ENCODE measurements around the gene COL6A3. TPM values are rescaled to one million over a fixed set of nuclear protein-coding genes. Genes with fewer than 3 reads are reported as not detected.

The COL6A3 gene
- total and polyA plus RNA-seq, 2 of the 13 experiments (the other 11 are each of a cell fraction or from before 2014, with no cell fraction given): 0.03 TPM; not detected in 1

DNA sequence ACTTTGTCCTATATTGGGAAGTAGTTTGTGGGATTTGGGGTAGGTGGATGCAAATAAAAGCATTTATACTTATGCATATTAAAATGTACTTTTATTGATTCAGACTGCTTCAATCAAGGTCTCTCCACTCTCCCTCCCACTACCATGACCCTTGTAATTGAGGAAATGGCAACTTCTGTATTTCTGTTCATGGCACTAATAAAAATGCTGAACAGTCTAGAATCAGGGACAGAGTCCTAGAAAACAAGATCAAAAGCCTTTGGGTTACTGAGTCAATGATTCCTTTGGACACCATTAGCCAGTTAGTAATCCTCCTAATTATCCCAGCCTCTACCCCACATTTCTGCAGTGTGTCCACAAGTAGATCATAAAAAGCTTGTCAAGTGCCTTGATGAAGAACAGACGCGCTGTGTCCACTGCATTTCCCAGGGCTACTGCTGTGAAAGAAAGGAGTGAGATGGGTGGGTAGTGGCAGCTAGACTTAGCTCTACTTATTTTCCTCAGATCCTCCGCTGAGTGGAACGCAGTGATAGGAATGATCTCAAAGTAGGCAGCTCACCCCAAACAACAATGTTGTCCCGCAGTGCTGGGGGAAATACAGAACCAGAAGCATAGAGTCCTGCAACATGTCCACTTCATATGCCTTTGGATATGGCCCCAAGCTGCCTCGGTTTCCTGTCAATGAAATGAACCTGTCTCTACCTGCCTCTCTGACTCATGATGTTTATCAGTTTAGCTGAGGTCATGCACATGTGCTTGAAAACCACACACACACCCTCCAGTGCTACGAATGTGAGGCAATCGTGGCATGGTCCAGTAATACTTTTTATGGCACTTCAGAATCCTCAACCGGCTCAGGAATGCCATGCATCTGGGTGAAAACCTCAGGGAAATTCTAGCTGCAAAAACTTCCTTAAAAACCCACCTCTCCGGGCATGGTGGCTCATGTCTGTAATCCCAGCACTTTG is 115.5 kb downstream of the COL6A3 start:
- Histone ChIP-seq H3K27me3 (ENCODE audit: control insufficient read depth in 1 of 2, insufficient read depth in 2 of 2, low read length in 2 of 2) (no peaks in the 10 kb centered on the region), H3K4me2 (ENCODE audit: low read depth, low read length) (no peak overlapping the region), H3K9ac (ENCODE audit: insufficient read depth, low read depth, low read length) (no peak overlapping the region), H3K4me1 (ENCODE audit: insufficient read depth, low read length) (peaks cover 6% of the 10 kb centered on the region; the same call in 1 of the 2 replicates), H3K27ac (ENCODE audit: extremely low read length, insufficient read depth, low read length) (no peak overlapping the region), H3K79me2 (ENCODE audit: insufficient read depth, low read length) (no peaks in the 10 kb centered on the region), H3K4me3 (replicated peaks in 1 of 3; ENCODE audit: insufficient read depth in 1 of 3, low read depth in 2 of 3, low read length in 3 of 3) (no peak overlapping the region), H4K20me1 (ENCODE audit: insufficient read depth, low read length) (no peaks in the 10 kb centered on the region), H3K36me3 (replicated peaks in 1 of 2; ENCODE audit: control insufficient read depth in 1 of 2, insufficient read depth in 2 of 2, low read length in 2 of 2) (no peaks in the 10 kb centered on the region), H2AFZ (ENCODE audit: low read length) (no peak overlapping the region), H3K9me3 (ENCODE audit: low read length) (peaks cover 18% of the 10 kb centered on the region; the same call in 1 of the 2 replicates)
- FAIRE-seq (no peak), DNase-seq (ENCODE audit: low spot score) (peak; percentile 51), ATAC-seq (no peak)
- no TSS peak for BruUV-seq (replicated peaks)
- ChIA-PET CTCF (ENCODE audit: low intra/inter-chr PET ratio, low total read pairs) (no interaction called here), POLR2A (no interaction called here)
- TF ChIP-seq FOSL2 (CRISPR knock-in tag; IDR thresholded peaks at IDR 0.05) (peak; percentile 69), CBX5 (CRISPR knock-in tag; IDR thresholded peaks at IDR 0.05; ENCODE audit: borderline replicate concordance) (no peak), ZBTB1 (CRISPR knock-in tag; IDR thresholded peaks at IDR 0.05; ENCODE audit: borderline replicate concordance) (0 out of 2 replicates have a peak, but pooled peaks have one; percentile 27)
- intact Hi-C loops (cut with micrococcal nuclease; ENCODE audit: unreplicated experiment) (no loop called here), in situ Hi-C loops (cut with HindIII; ENCODE audit: extremely low pct_ligation_motif_present, low pct_unique_long_range_greater_than_20kb) (no loop called here)
- 40% methylated on average over 10 of the region's 10 CpGs for WGBS (ENCODE audit: low lambda C conversion rate)

GRCh38 chr2:237297421-237298150 is 116.4 kb downstream of the COL6A3 start:
- H3K4me1 ChIP-seq (ENCODE audit: insufficient read depth, low read length): peaks cover 6% of the 10 kb centered on the region; the same call in 1 of the 2 replicates
- H3K79me2 ChIP-seq (ENCODE audit: insufficient read depth, low read length): no peaks in the 10 kb centered on the region
- in situ Hi-C loops (cut with HindIII; ENCODE audit: extremely low pct_ligation_motif_present, low pct_unique_long_range_greater_than_20kb): no loop called here
- H4K20me1 ChIP-seq (ENCODE audit: insufficient read depth, low read length): no peaks in the 10 kb centered on the region
- H3K27ac ChIP-seq (ENCODE audit: extremely low read length, insufficient read depth, low read length): no peak overlapping the region
- H3K36me3 ChIP-seq (replicated peaks in 1 of 2; ENCODE audit: control insufficient read depth in 1 of 2, insufficient read depth in 2 of 2, low read length in 2 of 2): no peaks in the 10 kb centered on the region
- ChIA-PET POLR2A (no interaction called here), CTCF (ENCODE audit: low intra/inter-chr PET ratio, low total read pairs) (no interaction called here)
- DNase-seq (ENCODE audit: low spot score) (peak; percentile 82), ATAC-seq (peak; percentile 66), FAIRE-seq (no peak)
- H3K4me3 ChIP-seq (replicated peaks in 1 of 3; ENCODE audit: insufficient read depth in 1 of 3, low read depth in 2 of 3, low read length in 3 of 3): no peak overlapping the region
- H3K4me2 ChIP-seq (ENCODE audit: low read depth, low read length): no peak overlapping the region
- peaks cover 10% of the 10 kb centered on the region; the same call in 1 of the 2 replicates for H3K9me3 ChIP-seq (ENCODE audit: low read length)
- H3K9ac ChIP-seq (ENCODE audit: insufficient read depth, low read depth, low read length): no peak overlapping the region
- no TSS peak for BruUV-seq (replicated peaks)
- 1% methylated on average over 6 of the region's 6 CpGs for WGBS (ENCODE audit: low lambda C conversion rate)
- no peaks in the 10 kb centered on the region for H3K27me3 ChIP-seq (ENCODE audit: control insufficient read depth in 1 of 2, insufficient read depth in 2 of 2, low read length in 2 of 2)
- no peak overlapping the region for H2AFZ ChIP-seq (ENCODE audit: low read length)
- intact Hi-C loops (cut with micrococcal nuclease; ENCODE audit: unreplicated experiment): no loop called here
- TF ChIP-seq RAD21 (CRISPR knock-in tag; IDR thresholded peaks at IDR 0.05): no peak
- TF ChIP-seq FOXP1 (IDR thresholded peaks at IDR 0.05): no peak
- peak; percentile 29; the same call in 1 of the 2 replicates for TF ChIP-seq FOXP1 (CRISPR knock-in tag; IDR thresholded peaks at IDR 0.05)
- peak; percentile 72 for TF ChIP-seq TEAD3 (CRISPR knock-in tag; optimal IDR thresholded peaks at IDR 0.05; ENCODE audit: borderline replicate concordance)
- TF ChIP-seq NR2F6 (IDR thresholded peaks at IDR 0.05): no peak
- TF ChIP-seq NR2F6 (CRISPR knock-in tag; IDR thresholded peaks at IDR 0.05): no peak
- no peak for TF ChIP-seq ZFP36 (IDR thresholded peaks at IDR 0.05; ENCODE audit: borderline replicate concordance, low read depth, low read length, partially characterized antibody)
- peak; percentile 39; the same call in 1 of the 2 replicates for TF ChIP-seq BCL6 (CRISPR knock-in tag; IDR thresholded peaks at IDR 0.05)
- 0 out of 2 replicates have a peak, but pooled peaks have one; percentile 25 for TF ChIP-seq KDM1A (CRISPR knock-in tag; IDR thresholded peaks at IDR 0.05)
- 0 out of 2 replicates have a peak, but pooled peaks have one; percentile 27 for TF ChIP-seq CBX5 (CRISPR knock-in tag; IDR thresholded peaks at IDR 0.05; ENCODE audit: borderline replicate concordance)
- peak; percentile 76; the same call in 1 of the 2 replicates for TF ChIP-seq ZNF3 (CRISPR knock-in tag; IDR thresholded peaks at IDR 0.05)
- no peak for TF ChIP-seq ZFP36L2 (CRISPR knock-in tag; IDR thresholded peaks at IDR 0.05)
- TF ChIP-seq TCF7 (IDR thresholded peaks at IDR 0.05; ENCODE audit: low read depth): peak; percentile 95
- no peak for TF ChIP-seq SMAD3 (CRISPR knock-in tag; IDR thresholded peaks at IDR 0.05)
- no peak for TF ChIP-seq NR1H2 (CRISPR knock-in tag; IDR thresholded peaks at IDR 0.05; ENCODE audit: borderline replicate concordance, low read depth)
- TF ChIP-seq NCOA2 (CRISPR knock-in tag; IDR thresholded peaks at IDR 0.05): peak; percentile 45; the same call in 1 of the 2 replicates
- no peak for TF ChIP-seq ZNF124 (CRISPR knock-in tag; IDR thresholded peaks at IDR 0.05)
- no peak for TF ChIP-seq PHB2 (IDR thresholded peaks at IDR 0.05; ENCODE audit: partially characterized antibody)

Data from HepG2 (cell line).